Measurements from ENCODE around the gene CBLIF.
"Not testable (repeated sequence)": the region's sequence is repeated elsewhere in the genome, so short reads cannot be mapped to it uniquely, and the experiment has no call there.

Gene CBLIF

GRCh38 chr11:59846556-59846955 lies 1.3 kb upstream of the CBLIF start:
- no peak for DNase-seq

DNA sequence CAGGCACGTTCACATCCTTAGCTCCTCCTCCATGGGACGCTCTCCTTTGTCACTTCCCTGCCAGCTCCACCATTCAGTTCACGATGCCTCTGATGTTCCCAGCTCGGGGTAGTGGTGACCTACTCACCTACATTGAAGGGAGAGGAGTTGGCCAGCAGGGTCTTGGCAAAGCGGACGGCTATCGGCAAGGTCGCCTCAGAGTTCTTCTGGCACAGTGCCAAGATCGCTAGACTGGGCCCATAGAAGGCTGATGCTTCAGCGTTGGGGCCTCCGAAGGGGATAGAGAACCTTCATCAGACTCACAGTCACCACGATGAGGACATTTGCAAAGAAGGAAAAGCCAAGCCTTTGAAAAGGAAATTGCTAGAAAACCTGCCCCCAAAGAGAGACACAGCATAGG lies 3.0 kb downstream of the CBLIF start:
- no peak for DNase-seq

DNA sequence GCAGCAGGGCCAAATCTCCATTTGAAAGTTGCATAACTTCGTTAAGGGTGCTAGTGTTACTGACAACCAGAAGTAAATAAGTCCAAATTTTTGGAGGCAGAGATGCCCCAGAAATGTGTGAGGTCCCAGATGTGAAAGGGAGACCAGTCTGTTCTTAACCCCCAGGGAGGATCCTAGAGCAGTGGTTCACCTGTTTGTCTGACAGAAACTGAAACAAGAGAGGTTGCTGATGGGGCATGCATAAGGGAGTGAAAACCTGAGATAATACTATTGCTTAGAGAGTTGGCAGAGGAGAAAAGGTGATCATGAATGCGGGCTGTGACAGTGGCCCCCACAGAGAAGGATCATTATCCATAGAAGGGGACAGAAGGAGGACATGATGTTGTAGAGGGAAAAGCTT lies 3.8 kb downstream of the CBLIF start:
- DNase-seq: no peak

DNA sequence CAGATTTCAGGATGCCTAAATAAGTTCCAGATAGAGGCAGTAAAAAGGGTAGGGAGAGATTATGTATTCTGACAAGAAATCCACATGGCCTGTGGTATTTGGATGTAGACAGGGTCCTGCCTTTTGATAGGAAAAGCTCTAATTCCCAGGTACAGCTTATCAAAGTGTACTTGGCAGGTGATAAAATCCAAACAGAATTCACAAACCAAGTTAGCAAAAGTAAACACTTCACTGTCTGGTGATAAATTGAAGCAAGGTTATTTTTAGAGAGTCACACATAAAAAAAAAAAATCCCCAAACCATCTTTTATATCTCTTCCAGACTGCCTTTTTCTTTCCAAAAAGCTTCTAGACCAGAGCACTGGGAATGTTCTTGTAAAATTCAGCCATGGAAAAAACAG lies 5.7 kb downstream of the CBLIF start:
- DNase-seq: no peak

DNA sequence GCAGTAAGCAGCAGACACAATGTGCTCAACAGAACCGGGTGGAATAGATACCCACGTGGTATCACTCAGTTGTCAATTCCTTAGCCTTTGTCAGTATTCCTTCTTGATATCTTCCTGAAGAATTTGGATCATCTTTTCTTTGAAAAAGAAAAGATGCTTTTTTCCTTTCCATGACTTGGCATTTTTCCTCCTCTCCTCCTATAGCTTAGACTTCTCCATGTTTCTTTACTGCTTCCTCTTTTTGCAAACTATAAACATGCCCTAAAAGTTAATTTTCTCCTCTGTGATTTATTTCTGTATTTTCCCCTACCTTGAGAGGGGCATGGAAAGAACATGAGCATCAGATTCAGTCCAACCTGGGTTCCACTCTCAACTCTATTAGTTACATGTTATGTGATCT lies 11.7 kb downstream of the CBLIF start:
- no peak for DNase-seq

- DNase-seq: no peak
These were observed 15.9 kb downstream of the CBLIF start for GRCh38 chr11:59829358-59829757.

- no peak for DNase-seq
These were observed 22.2 kb downstream of the CBLIF start for GRCh38 chr11:59822989-59823566.

GRCh38 chr11:59818572-59818971 lies 26.7 kb downstream of the CBLIF start:
- no peak for DNase-seq

GRCh38 chr11:59816434-59816833 lies 28.9 kb downstream of the CBLIF start:
- not testable (repeated sequence) for DNase-seq

DNA sequence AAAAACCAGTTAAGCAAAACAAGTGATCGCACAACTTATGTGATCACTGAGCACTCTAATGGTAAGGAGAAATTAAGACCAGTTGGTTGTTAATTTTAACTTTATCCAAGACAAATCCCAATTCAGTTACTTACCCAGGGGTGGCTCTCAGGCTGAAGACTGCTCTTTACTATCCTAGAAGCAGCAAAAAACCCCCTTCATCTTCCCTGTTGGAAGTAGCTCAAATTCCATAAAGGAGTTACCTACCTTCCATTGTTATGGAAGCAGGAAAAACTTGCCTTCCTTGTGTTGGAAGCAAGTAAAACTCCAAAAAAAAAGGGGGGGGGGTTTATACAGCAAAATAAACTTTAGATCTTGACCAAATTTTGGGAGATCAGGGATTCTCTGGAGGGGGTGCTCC lies 29.5 kb downstream of the CBLIF start:
- no peak for DNase-seq

DNA sequence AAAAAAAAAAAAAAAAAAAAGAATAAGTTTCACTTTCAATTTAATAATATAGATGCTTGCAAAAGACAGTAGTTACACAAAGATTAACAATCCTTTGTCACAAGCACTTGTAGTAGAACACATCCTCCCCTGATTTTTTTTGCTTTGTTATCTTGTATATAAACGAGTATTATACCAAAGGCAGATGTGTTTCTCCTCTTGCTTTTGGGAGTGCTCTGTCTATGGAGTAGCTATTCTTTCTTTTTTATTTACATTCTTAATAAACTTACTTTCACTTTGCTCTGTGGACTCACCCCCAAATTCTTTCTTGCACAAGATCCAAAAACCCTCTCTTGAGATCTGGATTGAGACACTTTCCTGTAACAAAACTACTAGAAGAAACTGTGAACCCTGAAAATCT lies 31.3 kb downstream of the CBLIF start:
- DNase-seq: no peak

- no peak for DNase-seq
These were observed 31.9 kb downstream of the CBLIF start for GRCh38 chr11:59813364-59813763.

- DNase-seq: no peak
These were observed 33.1 kb downstream of the CBLIF start for GRCh38 chr11:59812220-59812619.

GRCh38 chr11:59810911-59811259 lies 34.4 kb downstream of the CBLIF start:
- no peak for DNase-seq

- DNase-seq: peak; percentile 27
These were observed 34.9 kb downstream of the CBLIF start, which contains the start of gene MRPL16 for GRCh38 chr11:59810189-59810910. Gene MRPL16, minus strand, starts transcription at chr11:59810778. Its CDS starts 120 bp downstream, at chr11:59810658.

GRCh38 chr11:59807047-59807610 lies 38.2 kb downstream of the CBLIF start:
- DNase-seq: no peak

DNA sequence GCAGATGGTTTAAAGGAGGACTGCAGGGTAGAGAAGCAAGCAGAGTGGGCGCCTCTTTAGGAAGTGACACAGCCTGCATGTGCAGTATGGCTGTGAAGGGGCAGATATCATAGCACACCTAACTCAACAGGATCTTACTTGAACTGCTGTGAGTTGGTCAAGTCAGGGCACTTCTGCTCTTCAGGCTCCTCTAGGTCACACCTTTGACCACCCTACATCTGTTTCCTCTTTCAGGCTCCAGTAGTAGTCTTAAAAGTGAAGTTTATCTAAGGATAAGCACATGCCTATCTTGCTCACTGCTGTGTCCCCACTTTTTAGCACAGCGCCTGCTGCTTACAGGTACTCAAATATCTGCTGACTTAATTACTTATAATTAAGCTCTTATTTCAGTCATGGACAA lies 41.2 kb downstream of the CBLIF start:
- no peak for DNase-seq

DNA sequence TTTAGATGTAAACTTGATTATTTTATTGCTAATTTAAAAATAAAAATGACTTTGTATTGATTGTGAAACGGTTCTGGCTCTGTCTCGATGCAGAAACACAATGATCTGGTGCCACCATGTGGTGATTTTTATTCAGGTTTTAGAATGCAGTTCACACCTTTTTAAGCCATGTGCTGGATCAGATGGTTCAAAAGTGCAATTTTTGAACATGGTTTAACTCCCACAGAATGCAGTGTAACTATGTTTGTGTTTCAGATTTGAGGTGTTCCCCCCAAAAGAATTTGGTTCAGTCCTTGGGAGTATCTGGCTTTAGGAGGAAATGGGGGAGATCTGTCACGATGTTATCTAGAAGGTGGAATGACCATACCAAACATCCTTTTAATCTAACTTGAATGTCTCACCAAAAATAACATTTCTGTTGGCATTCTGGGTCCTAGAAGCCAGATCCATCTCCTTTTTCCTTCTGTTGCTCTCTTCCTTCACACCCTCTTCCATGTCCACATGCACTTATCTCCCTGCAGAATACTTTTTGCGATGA lies 42.6 kb downstream of the CBLIF start:
- no peak for DNase-seq

- DNase-seq: no peak
These were observed 43.2 kb downstream of the CBLIF start for GRCh38 chr11:59801981-59802638.

- no peak for DNase-seq
These were observed 44.1 kb downstream of the CBLIF start for GRCh38 chr11:59801160-59801706.

- no peak for DNase-seq
These were observed 44.8 kb downstream of the CBLIF start for GRCh38 chr11:59800390-59801025.

DNA sequence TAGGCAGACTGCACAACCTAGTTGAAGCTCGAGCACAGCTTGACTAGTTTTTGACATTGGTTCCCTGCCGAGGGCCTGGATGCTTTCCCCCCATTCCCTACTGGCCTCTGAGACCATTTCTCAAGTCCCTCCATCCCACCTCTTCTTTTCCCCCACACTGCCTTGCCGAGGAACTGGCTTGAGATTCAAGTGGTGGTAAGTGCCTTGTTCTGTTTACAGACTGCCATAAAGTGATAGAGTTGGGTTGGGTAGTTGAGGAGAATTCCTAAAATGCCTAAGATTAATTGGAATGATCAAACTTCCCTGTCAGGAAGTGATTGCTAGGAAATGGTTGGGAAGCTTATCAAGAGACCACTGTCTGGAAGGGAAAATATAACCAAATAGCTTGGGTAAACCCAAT lies 50.9 kb downstream of the CBLIF start:
- DNase-seq: no peak

GRCh38 chr11:59792507-59792906 lies 52.8 kb downstream of the CBLIF start:
- no peak for DNase-seq

Data from NCI-H187 treated with DMSO at 0.1 percent for 48 hours (cell line).